Measurements from ENCODE around the gene CACNA1I. TPM values are rescaled to one million over a fixed set of nuclear protein-coding genes. Genes with fewer than 3 reads are reported as not detected.

Gene CACNA1I
- total RNA-seq, 1 donor from 2014 or later, result 0.75 TPM

GRCh38 chr22:39693943-39694500 lies 123.5 kb downstream of the CACNA1I start:
- no peak for DNase-seq (ENCODE audit: low spot score)

DNA sequence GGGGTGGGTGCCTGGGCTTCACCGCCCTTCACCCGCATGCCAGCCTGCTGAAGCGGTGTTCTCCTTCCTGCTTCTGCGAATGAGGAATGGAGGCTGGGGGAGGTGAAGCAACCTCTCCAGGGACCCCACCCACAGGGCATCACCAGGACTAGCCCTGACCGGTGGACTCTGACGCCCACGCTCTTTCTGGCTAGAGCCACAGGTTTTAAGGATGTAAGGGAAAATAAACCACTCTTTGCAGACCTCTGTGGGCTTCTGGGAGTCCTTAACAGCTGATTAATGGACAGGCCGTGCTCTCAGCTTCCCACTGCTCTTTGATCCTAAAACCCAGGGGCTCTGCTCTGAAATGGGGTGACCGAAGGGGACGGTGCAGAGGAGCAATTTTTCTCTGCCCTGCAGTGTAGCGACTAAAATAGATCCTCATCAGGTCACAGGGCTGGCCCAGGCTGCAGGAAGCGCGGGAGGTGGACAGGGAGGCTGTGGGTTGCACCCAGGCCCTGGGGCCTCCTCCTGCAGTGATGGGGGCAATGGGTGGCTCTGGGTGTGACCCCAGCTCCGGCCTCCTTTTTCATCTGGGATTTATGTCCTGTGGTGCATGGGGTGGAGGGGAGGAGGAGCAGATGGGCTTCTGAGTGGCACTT lies 127.4 kb downstream of the CACNA1I start:
- no peak for DNase-seq (ENCODE audit: low spot score)

DNA sequence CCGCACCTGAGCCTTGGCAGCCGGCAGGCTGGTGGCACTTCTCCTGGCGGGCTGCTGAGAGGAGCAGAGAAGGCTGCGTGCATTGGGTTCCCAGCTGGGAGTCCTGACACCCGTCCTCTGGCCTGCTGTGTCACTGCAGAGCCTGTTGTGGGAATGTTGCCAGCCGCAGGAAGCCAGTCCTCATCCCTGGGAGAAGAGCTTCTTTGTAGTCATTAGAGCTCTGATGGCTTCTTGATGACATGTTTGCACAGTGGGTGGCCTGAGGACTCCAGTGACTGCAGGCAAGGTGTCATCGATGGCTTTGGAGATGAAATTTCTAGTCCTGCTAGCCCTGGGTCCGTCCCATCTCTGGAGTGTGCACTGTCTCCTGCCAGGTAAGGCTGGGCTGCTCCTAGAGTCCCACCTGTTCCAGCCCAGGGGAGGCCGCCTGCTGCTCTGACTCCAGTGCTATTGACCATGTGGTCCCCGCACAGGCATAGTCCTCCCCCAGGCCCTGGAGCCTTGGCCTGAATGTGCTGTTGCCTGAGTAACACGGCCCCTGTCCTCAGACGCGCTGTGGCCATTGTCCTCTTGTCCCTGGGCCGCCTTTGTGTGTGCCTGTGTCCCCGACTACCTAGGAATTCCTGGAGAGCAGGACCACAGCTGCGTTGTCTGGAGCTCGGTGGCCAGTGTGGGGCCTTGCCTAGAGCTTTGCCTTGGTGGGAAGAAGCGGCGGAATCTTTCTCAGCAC lies 129.2 kb downstream of the CACNA1I start:
- DNase-seq (ENCODE audit: low spot score), result no peak

DNA sequence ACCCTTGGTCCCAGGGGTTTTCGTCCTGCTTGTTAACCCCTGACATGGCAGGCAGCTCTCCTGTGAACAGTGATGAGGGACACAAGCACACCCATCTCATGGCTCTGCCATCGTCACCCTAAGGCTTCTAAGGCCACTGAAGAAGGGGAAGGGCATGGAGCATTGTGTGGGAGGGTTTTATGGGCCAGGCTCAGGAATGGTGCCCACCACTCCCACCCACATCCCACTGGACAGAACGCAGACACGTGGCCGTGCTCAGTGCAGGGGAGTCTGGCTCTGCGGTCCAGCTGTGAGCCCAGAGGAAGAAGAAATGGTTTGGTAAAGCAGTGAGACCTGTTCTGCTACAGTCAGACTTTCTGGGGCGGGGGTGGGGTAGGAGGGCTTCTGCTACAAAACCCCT lies 130.0 kb downstream of the CACNA1I start:
- DNase-seq (ENCODE audit: low spot score), result no peak

DNA sequence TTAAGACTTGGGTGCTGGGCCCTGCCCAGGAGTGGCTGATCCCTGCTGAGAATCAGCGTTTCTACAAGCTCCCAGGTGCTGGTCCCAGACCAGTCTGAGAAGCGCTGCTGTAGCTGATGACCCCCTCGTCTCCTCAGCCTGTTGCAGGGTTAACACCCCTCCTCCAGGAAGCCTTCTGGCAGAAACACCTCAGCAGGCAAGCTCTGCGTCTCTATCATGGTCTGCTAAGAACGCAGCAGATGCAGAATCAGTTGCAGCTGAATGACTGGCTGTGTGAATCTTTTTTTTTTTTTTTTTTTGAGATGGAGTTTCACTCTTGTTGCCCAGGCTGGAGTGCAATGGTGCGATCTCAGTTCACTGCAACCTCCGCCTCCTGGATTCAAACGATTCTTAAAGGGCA lies 132.5 kb downstream of the CACNA1I start:
- DNase-seq (ENCODE audit: low spot score), result no peak

DNA sequence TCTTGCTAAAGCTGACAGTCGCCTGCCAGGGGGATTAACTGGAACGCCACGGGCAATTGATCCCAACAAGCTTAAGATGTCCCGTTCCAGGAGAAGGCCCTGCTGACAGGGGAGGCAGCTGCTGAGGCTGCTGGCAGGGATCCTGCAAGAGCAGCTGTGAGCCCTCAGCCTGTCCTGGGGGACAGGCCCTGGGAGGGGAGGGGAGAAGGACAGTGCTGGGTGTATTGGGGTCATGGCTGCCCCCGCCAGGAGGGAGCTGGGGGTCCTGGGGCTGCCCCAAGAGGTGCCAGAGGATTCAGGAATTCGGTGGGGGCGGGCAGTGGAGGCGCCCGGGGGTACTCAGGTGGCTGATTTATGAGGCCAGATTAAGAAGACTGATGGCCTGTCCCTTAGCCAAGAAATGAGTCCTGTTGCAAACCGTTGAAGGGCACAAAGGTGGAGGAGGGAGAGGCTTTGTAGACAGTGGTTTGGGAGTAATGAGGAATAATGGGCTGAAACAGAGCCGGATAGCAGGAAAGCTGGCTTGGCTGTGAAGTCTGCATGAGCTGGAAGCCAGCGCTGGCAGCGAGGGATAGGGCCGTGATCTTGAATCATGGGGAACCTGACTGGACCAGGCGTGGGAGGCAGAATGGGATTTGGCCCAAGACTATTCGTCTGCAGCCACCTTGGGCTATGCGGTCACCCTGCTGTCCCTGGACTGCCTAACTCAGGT lies 133.5 kb downstream of the CACNA1I start:
- DNase-seq (ENCODE audit: low spot score), result no peak

DNA sequence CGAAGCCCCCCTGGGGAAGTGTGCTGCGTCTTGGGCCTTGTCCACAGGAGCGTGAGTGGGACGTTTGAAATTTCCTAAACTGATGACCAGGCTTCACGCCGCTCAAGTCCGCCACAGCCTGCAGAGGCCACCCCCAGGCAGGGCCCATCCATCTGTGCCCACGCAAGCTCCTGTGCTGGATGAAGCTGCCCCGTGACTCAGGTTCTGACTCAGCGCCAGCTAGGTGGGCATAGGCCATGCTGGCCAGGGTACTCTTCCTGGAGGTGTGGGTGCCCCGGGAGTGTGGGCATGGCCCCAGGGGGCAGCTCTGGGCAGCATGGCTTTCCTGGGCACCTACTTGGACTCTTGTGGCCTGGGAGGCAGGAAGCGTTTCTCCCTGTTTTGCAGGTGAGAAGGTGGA lies 134.8 kb downstream of the CACNA1I start:
- DNase-seq (ENCODE audit: low spot score), result no peak

- DNase-seq (ENCODE audit: low spot score), result no peak
These were observed 136.0 kb downstream of the CACNA1I start for GRCh38 chr22:39706376-39707140.

- DNase-seq (ENCODE audit: low spot score), result no peak
These were observed 136.8 kb downstream of the CACNA1I start for GRCh38 chr22:39707351-39707750.

DNA sequence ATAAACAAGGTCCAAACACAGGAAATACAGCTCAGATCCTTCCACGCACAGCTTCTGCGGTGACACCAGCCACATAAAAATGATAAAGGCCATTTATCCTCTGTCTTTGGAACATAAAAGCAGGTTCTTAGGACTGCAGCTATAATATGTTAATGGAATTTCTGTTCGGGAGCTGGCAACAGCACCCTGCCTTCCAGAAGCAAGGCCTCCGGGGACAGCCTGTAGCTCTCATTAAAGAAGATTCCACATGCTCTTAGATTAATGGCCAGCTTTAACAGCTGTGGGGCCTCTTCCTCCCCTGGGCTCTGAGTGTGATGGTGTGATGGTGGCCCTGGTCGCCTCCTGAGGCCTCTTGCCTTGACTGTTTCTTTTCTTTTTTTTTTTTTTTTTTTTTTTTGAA lies 137.3 kb downstream of the CACNA1I start:
- no peak for DNase-seq (ENCODE audit: low spot score)

GRCh38 chr22:39710380-39711150 lies 140.0 kb downstream of the CACNA1I start:
- no peak for DNase-seq (ENCODE audit: low spot score)

DNA sequence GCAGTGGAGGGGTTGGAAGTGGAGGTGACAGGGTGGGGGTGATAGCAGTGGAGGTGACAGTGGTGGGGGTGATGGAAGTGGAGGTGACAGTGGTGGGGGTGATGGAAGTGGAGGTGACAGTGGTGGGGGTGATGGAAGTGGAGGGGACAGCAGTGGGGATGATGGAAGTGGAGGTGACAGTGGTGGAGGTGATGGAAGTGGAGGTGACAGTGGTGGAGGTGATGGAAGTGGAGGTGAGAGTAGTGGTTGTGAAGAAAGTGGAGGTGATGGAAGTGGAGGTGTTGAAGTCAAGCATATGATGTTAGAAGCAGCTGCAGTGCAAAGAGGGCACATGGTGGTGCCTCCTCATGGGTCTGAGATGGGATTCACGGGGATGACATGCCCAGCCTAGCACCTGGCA lies 141.5 kb downstream of the CACNA1I start:
- no peak for DNase-seq (ENCODE audit: low spot score)

GRCh38 chr22:39712751-39713525 lies 142.4 kb downstream of the CACNA1I start:
- DNase-seq (ENCODE audit: low spot score), result no peak

DNA sequence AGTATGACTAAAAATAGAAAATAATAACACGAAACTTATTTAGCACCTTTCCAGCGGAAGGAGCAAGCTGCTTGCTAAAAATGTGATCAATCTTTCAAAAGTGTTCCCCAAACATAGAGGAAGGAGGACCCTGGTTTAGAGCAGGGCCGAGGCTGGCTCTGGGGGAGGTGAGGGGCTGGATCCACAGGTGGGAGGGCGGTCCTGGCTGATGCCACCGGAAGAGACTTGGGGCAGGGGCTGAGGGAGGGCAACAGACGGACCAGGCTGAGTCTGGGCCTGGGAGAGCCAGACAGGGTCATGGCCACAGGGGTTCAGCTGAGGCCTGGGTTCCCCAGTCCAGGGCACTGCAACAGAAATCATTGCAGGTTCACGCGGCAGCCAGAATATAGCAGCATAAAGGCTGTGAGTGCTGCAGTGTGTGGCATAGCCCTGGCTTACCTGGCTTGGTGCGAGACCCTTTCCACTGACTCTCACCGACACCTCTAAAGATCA lies 143.3 kb downstream of the CACNA1I start:
- no peak for DNase-seq (ENCODE audit: low spot score)

DNA sequence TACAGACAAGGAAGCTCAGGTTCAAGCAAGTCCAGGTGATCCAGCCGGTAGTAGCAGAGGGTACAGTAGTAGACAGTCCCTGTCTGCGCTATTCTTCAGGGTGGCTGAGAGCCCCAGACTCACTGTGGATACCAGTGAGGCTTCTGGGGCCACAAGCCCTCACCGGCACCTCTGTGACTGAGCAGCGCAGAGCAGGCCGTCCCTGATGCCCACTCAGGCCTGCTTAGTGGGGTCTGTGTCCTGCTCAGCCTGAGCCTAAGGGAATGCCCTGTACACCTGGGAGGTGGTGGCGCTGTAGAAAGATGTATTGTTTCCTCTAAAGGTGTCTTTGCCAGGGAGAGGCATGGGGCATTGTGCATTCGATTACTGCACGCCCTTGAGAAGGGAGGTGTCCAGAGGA lies 143.8 kb downstream of the CACNA1I start:
- DNase-seq (ENCODE audit: low spot score), result no peak

DNA sequence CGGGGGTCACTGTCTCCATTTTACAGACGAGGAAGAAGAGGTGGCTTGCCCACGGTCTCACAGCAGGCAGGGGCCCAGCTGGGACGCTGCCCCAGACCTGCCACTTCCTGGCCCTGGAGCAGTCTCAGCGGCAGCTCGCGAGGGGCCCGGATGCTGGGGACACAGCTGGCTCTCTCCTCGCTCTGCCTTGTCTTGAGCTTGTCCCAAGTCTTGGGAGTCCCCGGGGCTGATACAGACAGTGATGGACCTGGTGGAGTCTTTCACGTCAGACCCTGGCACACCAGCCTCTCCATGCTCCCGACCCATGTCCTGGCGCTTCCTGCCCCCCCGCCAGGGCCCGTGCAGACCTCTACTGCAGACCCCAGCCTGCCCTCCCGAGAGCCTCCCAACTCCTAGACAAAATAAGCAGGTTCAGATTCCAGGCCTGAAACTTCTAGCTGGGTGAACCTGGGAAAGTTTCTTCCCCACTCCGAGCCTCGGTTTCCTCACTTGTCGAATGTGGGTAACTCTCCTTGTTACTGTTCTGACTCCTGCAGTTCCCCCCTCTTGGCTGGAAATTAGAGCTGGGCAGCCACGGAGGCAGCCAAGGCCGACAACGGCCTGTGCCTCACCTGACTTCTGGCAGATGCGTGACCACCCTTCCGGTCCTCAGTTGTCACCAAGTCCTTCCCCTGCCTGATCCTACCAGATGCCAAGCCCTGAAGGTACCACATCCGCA lies 145.4 kb downstream of the CACNA1I start:
- DNase-seq (ENCODE audit: low spot score), result no peak

DNA sequence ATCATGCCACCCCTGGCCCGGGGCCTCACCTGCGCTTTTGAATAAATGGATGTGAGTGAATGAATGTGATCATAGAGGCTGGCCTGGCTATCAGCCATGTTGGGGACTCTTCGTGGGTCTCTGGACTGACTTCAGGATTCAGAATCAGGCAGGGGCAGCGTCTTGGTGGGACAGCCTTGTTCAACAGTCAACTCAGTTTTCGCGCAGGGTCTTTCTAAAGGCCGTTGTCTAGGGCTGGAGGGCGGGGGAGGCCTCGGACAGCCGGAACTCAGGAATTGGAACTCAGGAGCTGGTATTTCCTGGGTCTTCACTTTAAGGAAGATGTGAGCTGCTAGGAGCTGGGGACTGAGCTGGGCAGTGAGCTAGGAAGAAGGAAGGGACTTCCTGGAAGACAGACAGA lies 146.0 kb downstream of the CACNA1I start:
- DNase-seq (ENCODE audit: low spot score), result no peak

DNA sequence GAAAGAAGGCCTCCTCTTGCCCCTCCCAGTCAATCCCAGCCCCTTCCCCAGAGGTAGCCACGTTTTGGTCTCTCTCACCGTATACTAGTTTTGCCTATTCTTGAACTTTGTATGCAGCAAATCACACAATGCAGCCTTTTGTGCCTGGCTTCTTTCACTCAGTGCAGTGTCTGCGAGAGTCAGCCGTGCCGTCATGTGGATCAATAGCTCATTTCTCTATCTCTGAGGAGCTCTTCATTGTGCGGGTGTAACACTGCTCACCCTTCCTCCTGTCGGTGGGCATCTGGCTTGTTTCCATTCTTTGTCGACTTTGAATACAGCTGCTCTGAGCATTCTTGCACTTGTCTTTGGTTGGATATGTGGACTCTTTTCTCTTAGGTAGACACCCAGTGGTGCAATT lies 146.5 kb downstream of the CACNA1I start:
- no peak for DNase-seq (ENCODE audit: low spot score)

GRCh38 chr22:39718206-39718605 lies 147.7 kb downstream of the CACNA1I start:
- DNase-seq (ENCODE audit: low spot score), result no peak
